Adrenal gland (tissue), 12 donors: ENCODE data around the gene ZBTB42. TPM values are rescaled to one million over a fixed set of nuclear protein-coding genes. Genes with fewer than 3 reads are reported as not detected.

Source experiments
- DNase-seq, 7 donors: peaks; one replicate each; pipeline ENCODE4 v3.0.0-alpha.2; 2019 to 2020
- H3K27ac ChIP-seq, 5 donors: fragments of 200-600 bp; sonication (generic) in 4 of 5; 1 replicate in 3 of 5; 2 replicates in 2 of 5; pipeline versions ENCODE4 v1.5.1 to v1.8.0; 2016 to 2020; ENCODE audit warnings: mild to moderate bottlenecking in 1 of 5
- H3K27me3 ChIP-seq: fragments of 200-600 bp; 2 replicates; pipeline ENCODE4 v1.8.0; 2021
- H3K36me3 ChIP-seq, 2 donors: fragments of 200-600 bp; replicated peaks in 1 of 2; 1 replicate in 1 of 2; 2 replicates in 1 of 2; pipeline versions ENCODE4 v1.5.1 to v1.8.0; 2018 to 2022
- H3K4me1 ChIP-seq, 2 donors: fragments of 200-600 bp; replicated peaks in 1 of 2; 1 replicate in 1 of 2; 2 replicates in 1 of 2; pipeline versions ENCODE4 v1.5.1 to v1.8.0; 2018 to 2021
- H3K4me3 ChIP-seq, 4 donors: fragments of 200-600 bp; sonication (generic) in 3 of 4; one replicate each; pipeline ENCODE4 v1.5.1; 2016 to 2018
- H3K9me3 ChIP-seq, 3 donors: fragments of 200-600 bp; sonication (generic) in 1 of 3; replicated peaks in 1 of 3; 1 replicate in 2 of 3; 2 replicates in 1 of 3; pipeline versions ENCODE4 v1.5.1 to v1.8.0; 2016 to 2021
- CTCF ChIP-seq, 6 experiments: fragments of 450-650 bp in 4 of 6; fragments of 200-600 bp in 2 of 6; sonication (generic) in 1 of 6; IDR thresholded peaks; 1 replicate in 5 of 6; 2 replicates in 1 of 6; pipeline versions ENCODE4 v1.5.1 to v1.8.0; 2016 to 2021; ENCODE audit warnings: antibody characterized with exemption in 6 of 6, mild to moderate bottlenecking in 2 of 6, moderate library complexity in 1 of 6
- POLR2A ChIP-seq, 2 donors: fragments of 450-650 bp; IDR thresholded peaks; one replicate each; pipeline ENCODE4 v1.6.1; 2017; ENCODE audit warnings: antibody characterized with exemption in 2 of 2, mild to moderate bottlenecking in 2 of 2, moderate library complexity in 1 of 2
- WGBS, 4 donors: extraction: QIAGEN DNeasy Blood & Tissue Kit in 2 of 4; methylation state at CpG; one replicate each; pipeline versions ENCODE4 v1.1.5 to v1.1.7; 2013 to 2017; 5-methylcytosine and 5-hydroxymethylcytosine counted together
- intact Hi-C, 2 donors: fragments of 100-400 bp; cut with DNase I; formaldehyde crosslinking; loops; one replicate each; pipeline versions ENCODE4 v1.14.1 to v1.15.0; 2022 to 2023
- polyA plus RNA-seq, 3 donors: library from polyadenylated mRNA; stranded (reverse); fragments of 200-250 nt in 2 of 3; fragments of 350-450 nt in 1 of 3; fragmentation: Illumina TruSeq in 1 of 3; extraction: RNeasy Lipid Tissue Mini Kit (QIAGEN cat#74804) in 1 of 3; gene quantifications; one replicate each; pipeline ENCODE4 v1.2.3, GENCODE V29; 2013 to 2014
- total RNA-seq, 9 donors: library from RNA; depleted of rRNA in 4 of 9; stranded (reverse); fragments of >200 nt in 4 of 9; fragments of 120-200 nt in 1 of 9; fragmentation: NEBNext Ultra II Directional in 1 of 9; extraction: Animal tissue kit (Norgen Biotek cat#: 25700) in 1 of 9; gene quantifications; one replicate each; pipeline versions ENCODE4 v1.1.0 to v1.2.4, GENCODE V29; 2013 to 2023
- donor health status: healthy with polysubstance abuse.
- donor health status: Bipolar disorder and iron deficiency.
- donor health status: DM: yes; HTN: yes; CAD: no.
- donor health status: DM: no; HTN: no; CAD: no.
- donor health status: DM: no; HTN: no; CAD: no.
- donor health status: DM: yes; HTN: yes; CAD: no.

Gene ZBTB42
- total and polyA plus RNA-seq, 12 donors = 0.61 to 13.9 (median 5.4) TPM

- Histone ChIP-seq H3K36me3 (no peaks in the 10 kb centered on the region), H3K9me3 (no peaks in the 10 kb centered on the region), H3K27ac (no peak overlapping the region), H3K4me3 (no peak overlapping the region), H3K27me3 (no peaks in the 10 kb centered on the region), H3K4me1 (peaks cover 8 to 20% of the 10 kb centered on the region in 2 donors)
- DNase-seq = peak in 3 of 7 donors; percentile 7 to 51 (median 11)
- intact Hi-C loops = no loop called here
- 88 to 92% (median 92%) methylated on average over 8 to 9 of the region's 9 CpGs; no CpG with 5 or more reads in 1 of the 4 donors for WGBS, 4 donors
- no peak for TF ChIP-seq CTCF (IDR thresholded peaks at IDR 0.05)
- TF ChIP-seq POLR2A (IDR thresholded peaks at IDR 0.05) = no peak
Measured at GRCh38 chr14:104818714-104819161, 17.8 kb downstream of the ZBTB42 start.

GRCh38 chr14:104819361-104819781 is 18.5 kb downstream of the ZBTB42 start:
- peak in 2 of 7 donors; percentile 9 to 44 for DNase-seq
- H3K4me3 ChIP-seq = no peak overlapping the region
- intact Hi-C loops = no loop called here
- H3K27me3 ChIP-seq = no peaks in the 10 kb centered on the region
- TF ChIP-seq POLR2A (IDR thresholded peaks at IDR 0.05) (no peak), CTCF (IDR thresholded peaks at IDR 0.05) (no peak)
- H3K36me3 ChIP-seq = no peaks in the 10 kb centered on the region
- 82 to 90% (median 87%) methylated on average over 12 of the region's 12 CpGs for WGBS, 4 donors
- H3K4me1 ChIP-seq = peaks cover 8 to 19% of the 10 kb centered on the region in 2 donors
- no peak overlapping the region for H3K27ac ChIP-seq
- no peaks in the 10 kb centered on the region for H3K9me3 ChIP-seq

GRCh38 chr14:104820669-104821228 is 19.8 kb downstream of the ZBTB42 start:
- intact Hi-C loops = loop anchor here (5.0 kb wide), 1 partner anchor 48 kb away; no protein-coding TSS in a partner anchor

More at GRCh38 chr14:104820669-104821228, 19.8 kb downstream of the ZBTB42 start:
- 42 to 53% (median 50%) methylated on average over 13 to 22 of the region's 22 CpGs for WGBS, 4 donors
- no peak for TF ChIP-seq POLR2A (IDR thresholded peaks at IDR 0.05)
- peak; percentile 7 to 56 (median 31) for TF ChIP-seq CTCF (IDR thresholded peaks at IDR 0.05)
- Histone ChIP-seq H3K9me3 (no peaks in the 10 kb centered on the region), H3K4me3 (no peak overlapping the region), H3K27me3 (no peaks in the 10 kb centered on the region), H3K4me1 (peaks cover 10 to 12% of the 10 kb centered on the region in 2 donors), H3K27ac (no peak overlapping the region), H3K36me3 (no peaks in the 10 kb centered on the region)
- peak in 5 of 7 donors; percentile 43 to 80 (median 62) for DNase-seq
